NOMO-1 treated with DMSO at 0.1 percent for 48 hours (cell line): ENCODE data around the gene MPZ.

Experiments
- DNase-seq: peaks from one replicate; lab custom pipeline; 2025; ENCODE audit not compliant: unreplicated experiment; lab: John Stamatoyannopoulos, UW

The MPZ gene

GRCh38 chr1:161300478-161300877 lies 9.3 kb downstream of the MPZ start:
- no peak for DNase-seq

- peak; percentile 6 for DNase-seq
Observed at GRCh38 chr1:161299347-161299746, 10.4 kb downstream of the MPZ start.

GRCh38 chr1:161298116-161298515 lies 11.7 kb downstream of the MPZ start:
- DNase-seq, result peak; percentile 86

- DNase-seq, result no peak
Observed at GRCh38 chr1:161297415-161297814, 12.4 kb downstream of the MPZ start.

GRCh38 chr1:161290779-161291178 lies 19.0 kb downstream of the MPZ start:
- DNase-seq, result no peak

GRCh38 chr1:161287482-161288054 lies 22.2 kb downstream of the MPZ start:
- no peak for DNase-seq

GRCh38 chr1:161285521-161285920 lies 24.2 kb downstream of the MPZ start:
- DNase-seq, result no peak

- no peak for DNase-seq
Observed at GRCh38 chr1:161285113-161285512, 24.7 kb downstream of the MPZ start.

GRCh38 chr1:161282991-161283390 lies 26.8 kb downstream of the MPZ start:
- DNase-seq, result no peak

GRCh38 chr1:161274874-161275273 lies 34.9 kb downstream of the MPZ start:
- DNase-seq, result no peak

- DNase-seq, result no peak
Observed at GRCh38 chr1:161273402-161273801, 36.4 kb downstream of the MPZ start.

GRCh38 chr1:161267321-161267720 lies 42.4 kb downstream of the MPZ start:
- DNase-seq, result peak; percentile 76

- DNase-seq, result no peak
Observed at GRCh38 chr1:161266836-161267235, 42.9 kb downstream of the MPZ start.

GRCh38 chr1:161266202-161266601 lies 43.6 kb downstream of the MPZ start:
- DNase-seq, result no peak

GRCh38 chr1:161265305-161265704 lies 44.5 kb downstream of the MPZ start:
- DNase-seq, result no peak

GRCh38 chr1:161261261-161262235 lies 48.2 kb downstream of the MPZ start:
- no peak for DNase-seq

GRCh38 chr1:161260376-161261260 lies 49.1 kb downstream of the MPZ start:
- DNase-seq, result no peak

- no peak for DNase-seq
Observed at GRCh38 chr1:161259765-161260164, 50.0 kb downstream of the MPZ start.

GRCh38 chr1:161259345-161259702 lies 50.4 kb downstream of the MPZ start:
- DNase-seq, result no peak

- no peak for DNase-seq
Observed at GRCh38 chr1:161258439-161259344, 51.1 kb downstream of the MPZ start, which contains the start of gene PCP4L1. PCP4L1 (plus strand) TSS chr1:161258745; CDS start chr1:161258975, 230 bp downstream.
